ENCODE data around the gene PRKAB1.
"Not testable (repeated sequence)": the region's sequence is repeated elsewhere in the genome, so short reads cannot be mapped to it uniquely, and the experiment has no call there.

PRKAB1 gene

GRCh38 chr12:119684711-119685369 lies 16.9 kb downstream of the PRKAB1 start:
- no peak for DNase-seq (ENCODE audit: low read depth)

GRCh38 chr12:119685375-119685774 lies 17.4 kb downstream of the PRKAB1 start:
- no peak for DNase-seq (ENCODE audit: low read depth)

GRCh38 chr12:119686355-119686754 lies 18.4 kb downstream of the PRKAB1 start:
- DNase-seq (ENCODE audit: low read depth): no peak

GRCh38 chr12:119686776-119687175 lies 18.8 kb downstream of the PRKAB1 start:
- no peak for DNase-seq (ENCODE audit: low read depth)

- DNase-seq (ENCODE audit: low read depth): no peak
Observed at GRCh38 chr12:119687406-119687805, 19.5 kb downstream of the PRKAB1 start.

GRCh38 chr12:119687879-119688278 lies 19.9 kb downstream of the PRKAB1 start:
- DNase-seq (ENCODE audit: low read depth): no peak

GRCh38 chr12:119689935-119690500 lies 22.1 kb downstream of the PRKAB1 start:
- DNase-seq (ENCODE audit: low read depth): no peak

- no peak for DNase-seq (ENCODE audit: low read depth)
Observed at GRCh38 chr12:119691202-119691810, 23.4 kb downstream of the PRKAB1 start.

- no peak for DNase-seq (ENCODE audit: low read depth)
Observed at GRCh38 chr12:119692410-119692809, 24.5 kb downstream of the PRKAB1 start.

GRCh38 chr12:119692997-119693396 lies 25.1 kb downstream of the PRKAB1 start:
- DNase-seq (ENCODE audit: low read depth): no peak

GRCh38 chr12:119693511-119693910 lies 25.6 kb downstream of the PRKAB1 start:
- no peak for DNase-seq (ENCODE audit: low read depth)

- no peak for DNase-seq (ENCODE audit: low read depth)
Observed at GRCh38 chr12:119694111-119694510, 26.2 kb downstream of the PRKAB1 start.

GRCh38 chr12:119695034-119695433 lies 27.1 kb downstream of the PRKAB1 start:
- no peak for DNase-seq (ENCODE audit: low read depth)

- DNase-seq (ENCODE audit: low read depth): no peak
Observed at GRCh38 chr12:119696943-119697342, 29.0 kb downstream of the PRKAB1 start.

- no peak for DNase-seq (ENCODE audit: low read depth)
Observed at GRCh38 chr12:119699199-119699760, 31.3 kb downstream of the PRKAB1 start.

GRCh38 chr12:119700078-119700477 lies 32.1 kb downstream of the PRKAB1 start:
- no peak for DNase-seq (ENCODE audit: low read depth)

- no peak for DNase-seq (ENCODE audit: low read depth)
Observed at GRCh38 chr12:119704065-119704747, 36.3 kb downstream of the PRKAB1 start.

- no peak for DNase-seq (ENCODE audit: low read depth)
Observed at GRCh38 chr12:119705182-119705581, 37.2 kb downstream of the PRKAB1 start.

- DNase-seq (ENCODE audit: low read depth): not testable (repeated sequence)
Observed at GRCh38 chr12:119706427-119706826, 38.5 kb downstream of the PRKAB1 start.

- DNase-seq (ENCODE audit: low read depth): no peak
Observed at GRCh38 chr12:119710374-119710964, 42.5 kb downstream of the PRKAB1 start.

- DNase-seq (ENCODE audit: low read depth): no peak
Observed at GRCh38 chr12:119710965-119711551, 43.1 kb downstream of the PRKAB1 start.

GRCh38 chr12:119711693-119712092 lies 43.8 kb downstream of the PRKAB1 start:
- DNase-seq (ENCODE audit: low read depth): no peak
